HCT116 (cell line): ENCODE measurements around the gene SEC61A2. TPM values are rescaled to one million over a fixed set of nuclear protein-coding genes. Genes with fewer than 3 reads are reported as not detected.

Source experiments
- ATAC-seq: fragments of 200-7000 bp; cut with Tn5 transposase; 2 replicates; pipeline ENCODE4 v1.9.1; 2020; ENCODE audit warnings: mild to moderate bottlenecking, moderate library complexity
- BruUV-seq: library from RNA; stranded (reverse); fragments of 400-500 nt; replicated peaks from 2 replicates; lab custom pipeline; 2021; lab: Mats Ljungman, UMichigan
- CTCF ChIA-PET: fragments of 300-600 bp; sonication (Branson Sonifier 250); formaldehyde crosslinking; loops from one replicate; lab custom pipeline; 2021; ENCODE audit warnings: antibody characterized with exemption; lab: Charles Lee
- POLR2A ChIA-PET: fragments of 300-600, 350-600 bp; sonication (Branson Sonifier 250); formaldehyde crosslinking; loops from one replicate; lab custom pipeline; 2021; ENCODE audit warnings: antibody characterized with exemption; lab: Charles Lee
- RAD21 ChIA-PET, 2 experiments: fragments of 300-600 bp; sonication (Branson Sonifier 250); formaldehyde crosslinking; loops; one replicate each; lab custom pipeline; 2023; ENCODE audit warnings: low total read pairs in 2 of 2; ENCODE audit not compliant: uncharacterized antibody in 2 of 2, unreplicated experiment in 2 of 2, low non-redundant PET in 1 of 2; lab: Charles Lee
- DNase-seq: peaks from one replicate; pipeline ENCODE4 v3.0.0-alpha.2; 2010; ENCODE audit warnings: low read depth, low spot score
- H2AFZ ChIP-seq: fragments of 200-600 bp; shearing (Covaris generic), sonication (generic); 2 replicates; pipeline ENCODE4 v1.6.1; 2017; ENCODE audit warnings: low read depth, mixed run types, mixed read lengths, antibody characterized with exemption, low read length; ENCODE audit not compliant: poor library complexity, severe bottlenecking
- H3K27ac ChIP-seq: 2 replicates; pipeline ENCODE4 v1.5.1; 2012; ENCODE audit warnings: low read depth, low read length
- H3K27me3 ChIP-seq: fragments of 200-600 bp; sonication (generic); 2 replicates; pipeline ENCODE4 v1.6.1; 2016; ENCODE audit warnings: mixed run types, low read length, mixed read lengths; ENCODE audit not compliant: insufficient read depth
- H3K36me3 ChIP-seq, 2 experiments: fragments of 200-500 bp in 1 of 2; fragments of 200-600 bp in 1 of 2; sonication (Bioruptor generic) in 1 of 2; sonication (generic) in 1 of 2; 2 replicates each; pipeline versions ENCODE4 v1.5.1 to v1.6.1; 2014 to 2016; ENCODE audit warnings: low read length in 2 of 2, inconsistent platforms in 1 of 2, mixed read lengths in 1 of 2, mixed run types in 1 of 2; ENCODE audit not compliant: insufficient read depth in 2 of 2, control insufficient read depth in 1 of 2
- H3K4me1 ChIP-seq, 2 experiments: fragments of 200-600 bp in 1 of 2; sonication (generic) in 1 of 2; 2 replicates each; pipeline versions ENCODE4 v1.5.1 to v1.6.1; 2012 to 2017; ENCODE audit warnings: low read length in 2 of 2, inconsistent platforms in 1 of 2, mild to moderate bottlenecking in 1 of 2, mixed read lengths in 1 of 2, mixed run types in 1 of 2, moderate library complexity in 1 of 2; ENCODE audit not compliant: insufficient read depth in 2 of 2, control insufficient read depth in 1 of 2
- H3K4me2 ChIP-seq: fragments of 200-600 bp; sonication (generic); 2 replicates; pipeline ENCODE4 v1.6.1; 2017; ENCODE audit warnings: mixed run types, low read length, mixed read lengths
- H3K4me3 ChIP-seq, 2 experiments: fragments of 200-600 bp in 1 of 2; sonication (generic) in 1 of 2; replicated peaks in 1 of 2; 2 replicates each; pipeline ENCODE4 v1.5.1; 2011 to 2016; ENCODE audit warnings: low read length in 2 of 2, control low read depth in 1 of 2, low read depth in 1 of 2, mild to moderate bottlenecking in 1 of 2, mixed read lengths in 1 of 2, mixed run types in 1 of 2
- H3K79me2 ChIP-seq: fragments of 200-600 bp; sonication (generic); 2 replicates; pipeline ENCODE4 v1.6.1; 2017; ENCODE audit warnings: mild to moderate bottlenecking, mixed run types, low read length, moderate library complexity, mixed read lengths; ENCODE audit not compliant: insufficient read depth
- H3K9ac ChIP-seq: fragments of 200-600 bp; sonication (generic); 2 replicates; pipeline ENCODE4 v1.6.1; 2016; ENCODE audit warnings: low read length, mixed read lengths
- H3K9me2 ChIP-seq: fragments of 200-600 bp; sonication (generic), shearing (Covaris generic); 2 replicates; pipeline ENCODE4 v1.6.1; 2017; ENCODE audit warnings: mixed run types, mild to moderate bottlenecking, moderate library complexity; ENCODE audit not compliant: insufficient read depth
- H3K9me3 ChIP-seq, 2 experiments: fragments of 200-500 bp in 1 of 2; fragments of 200-600 bp in 1 of 2; sonication (Bioruptor generic) in 1 of 2; sonication (generic) in 1 of 2; 2 replicates each; pipeline ENCODE4 v1.6.1; 2014 to 2017; ENCODE audit warnings: low read length in 2 of 2, mixed read lengths in 2 of 2, inconsistent platforms in 1 of 2, low read depth in 1 of 2, mild to moderate bottlenecking in 1 of 2, mixed run types in 1 of 2, moderate library complexity in 1 of 2; ENCODE audit not compliant: control insufficient read depth in 1 of 2, insufficient read depth in 1 of 2
- H4K20me1 ChIP-seq: fragments of 200-600 bp; sonication (generic), shearing (Covaris generic); 2 replicates; pipeline ENCODE4 v1.6.1; 2017; ENCODE audit warnings: mixed run types, mild to moderate bottlenecking, moderate library complexity; ENCODE audit not compliant: insufficient read depth
- CBX3 ChIP-seq: IDR thresholded peaks from 2 replicates; pipeline ENCODE4 v1.6.1; 2012; ENCODE audit warnings: low read depth
- CEBPB ChIP-seq: IDR thresholded peaks from 2 replicates; pipeline ENCODE4 v1.6.1; 2012; ENCODE audit warnings: low read depth
- EGR1 ChIP-seq: IDR thresholded peaks from 2 replicates; pipeline ENCODE4 v1.6.1; 2012; ENCODE audit warnings: low read depth
- EZH2 ChIP-seq: fragments of 200-600 bp; sonication (generic); IDR thresholded peaks from 2 replicates; pipeline ENCODE4 v1.6.1; 2017; ENCODE audit warnings: antibody characterized with exemption, mixed run types
- EZH2phosphoT487 ChIP-seq: fragments of 200-600 bp; IDR thresholded peaks from 2 replicates; pipeline ENCODE4 v1.6.1; 2018; ENCODE audit warnings: antibody characterized with exemption, borderline replicate concordance
- FOSL1 ChIP-seq: IDR thresholded peaks from 2 replicates; pipeline ENCODE4 v1.6.1; 2012; ENCODE audit warnings: low read depth
- JUND ChIP-seq: IDR thresholded peaks from 2 replicates; pipeline ENCODE4 v1.6.1; 2012
- POLR2A ChIP-seq: IDR thresholded peaks from 2 replicates; pipeline ENCODE4 v1.7.0; 2011; ENCODE audit warnings: borderline replicate concordance; ENCODE audit not compliant: insufficient read depth, insufficient read length; ENCODE audit errors: extremely low read depth
- POLR2AphosphoS5 ChIP-seq: IDR thresholded peaks from 2 replicates; pipeline ENCODE4 v1.6.1; 2011; ENCODE audit warnings: mild to moderate bottlenecking, low read depth, low read length, moderate library complexity
- RAD21 ChIP-seq: IDR thresholded peaks from 2 replicates; pipeline ENCODE4 v1.6.1; 2012; ENCODE audit warnings: low read depth, mild to moderate bottlenecking
- SIN3A ChIP-seq: IDR thresholded peaks from 2 replicates; pipeline ENCODE4 v1.6.1; 2012; ENCODE audit warnings: low read depth
- SP1 ChIP-seq: IDR thresholded peaks from 2 replicates; pipeline ENCODE4 v1.6.1; 2012; ENCODE audit warnings: low read depth
- SRF ChIP-seq: IDR thresholded peaks from 2 replicates; pipeline ENCODE4 v1.6.1; 2012; ENCODE audit warnings: low read depth
- TCF7L2 ChIP-seq: IDR thresholded peaks from 2 replicates; pipeline ENCODE4 v1.7.0; 2011; ENCODE audit warnings: borderline replicate concordance, inconsistent platforms; ENCODE audit not compliant: insufficient read depth, insufficient read length; ENCODE audit errors: extremely low read depth
- YY1 ChIP-seq: IDR thresholded peaks from 2 replicates; pipeline ENCODE4 v1.6.1; 2011; ENCODE audit warnings: low read length, low read depth, moderate library complexity, mild to moderate bottlenecking; ENCODE audit not compliant: insufficient replicate concordance; ENCODE audit errors: extremely low read depth
- ZNF274 ChIP-seq: fragments of 200-500 bp; sonication (Bioruptor generic); IDR thresholded peaks from 2 replicates; pipeline ENCODE4 v1.6.1; 2014; ENCODE audit warnings: mild to moderate bottlenecking, low read depth, low read length, inconsistent platforms
- intact Hi-C: fragments of 100-400 bp; cut with micrococcal nuclease; formaldehyde crosslinking; loops from 2 replicates; pipeline ENCODE4 v1.10.0; 2022
- total RNA-seq: library from RNA; stranded (reverse); gene quantifications from one replicate; pipeline ENCODE4 v1.2.1, GENCODE V29; 2021; ENCODE audit not compliant: unreplicated experiment
- TF ChIP-seq, protein P1 (sequence below): IDR thresholded peaks from 2 replicates; pipeline ENCODE4 v1.6.1; 2012; ENCODE audit warnings: low read depth
- TF ChIP-seq, protein P2 (sequence below): IDR thresholded peaks from 2 replicates; pipeline ENCODE4 v1.6.1; 2011; ENCODE audit warnings: mild to moderate bottlenecking, low read length, moderate library complexity; ENCODE audit not compliant: insufficient replicate concordance; ENCODE audit errors: extremely low read depth
- TF ChIP-seq, protein P3 (sequence below), 3 experiments: fragments of 200-600 bp in 1 of 3; sonication (generic) in 1 of 3; IDR thresholded peaks in 2 of 3; conservative IDR thresholded peaks in 1 of 3; 2 replicates each; pipeline ENCODE4 v1.5.1; 2012 to 2017; ENCODE audit warnings: low read depth in 2 of 3, low read length in 2 of 3, antibody characterized with exemption in 1 of 3, borderline replicate concordance in 1 of 3, control low read depth in 1 of 3, mild to moderate bottlenecking in 1 of 3, mixed read lengths in 1 of 3, mixed run types in 1 of 3, moderate library complexity in 1 of 3; ENCODE audit not compliant: insufficient read depth in 1 of 3

SEC61A2 gene
- total RNA-seq, 1 experiment from 2014 or later = 10.0 TPM

DNA sequence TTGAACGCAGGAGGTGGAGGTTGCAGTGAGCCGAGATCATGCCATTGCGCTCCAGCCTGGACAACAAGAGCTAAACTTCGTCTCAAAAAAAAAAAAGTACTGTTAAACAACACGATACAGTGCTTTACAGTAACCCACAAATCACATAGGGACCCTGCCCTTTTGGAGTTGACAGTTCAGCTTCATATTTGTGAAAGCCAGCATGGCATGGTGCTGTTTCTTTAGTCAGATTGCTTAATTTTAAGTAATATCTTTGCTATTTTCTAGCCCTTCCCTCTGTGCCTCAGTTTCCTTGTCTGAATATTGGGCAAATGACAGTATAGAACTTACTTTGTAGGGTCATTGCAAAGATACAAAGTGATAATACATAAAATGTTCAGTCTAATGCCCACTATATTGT is 71.4 kb downstream of the SEC61A2 start:
- peaks cover 15% of the 10 kb centered on the region; the same call in 1 of the 2 replicates for H4K20me1 ChIP-seq
- H3K4me3 ChIP-seq = no peak overlapping the region
- peaks cover 18 to 50% of the 10 kb centered on the region in 2 experiments for H3K36me3 ChIP-seq
- H3K27me3 ChIP-seq = no peaks in the 10 kb centered on the region
- H3K79me2 ChIP-seq = peaks cover 100% of the 10 kb centered on the region
- POLR2A ChIA-PET = no interaction called here
- H3K9me3 ChIP-seq = no peaks in the 10 kb centered on the region
- TF ChIP-seq YY1 = no peak
- no peak for TF ChIP-seq SIN3A
- TF ChIP-seq EGR1 = no peak
- no peak for TF ChIP-seq SP1
- TF ChIP-seq SRF = no peak
- no peak for TF ChIP-seq POLR2A
- TF ChIP-seq CBX3 = no peak
- no peak for TF ChIP-seq ZNF274
- TF ChIP-seq, protein P1, sequence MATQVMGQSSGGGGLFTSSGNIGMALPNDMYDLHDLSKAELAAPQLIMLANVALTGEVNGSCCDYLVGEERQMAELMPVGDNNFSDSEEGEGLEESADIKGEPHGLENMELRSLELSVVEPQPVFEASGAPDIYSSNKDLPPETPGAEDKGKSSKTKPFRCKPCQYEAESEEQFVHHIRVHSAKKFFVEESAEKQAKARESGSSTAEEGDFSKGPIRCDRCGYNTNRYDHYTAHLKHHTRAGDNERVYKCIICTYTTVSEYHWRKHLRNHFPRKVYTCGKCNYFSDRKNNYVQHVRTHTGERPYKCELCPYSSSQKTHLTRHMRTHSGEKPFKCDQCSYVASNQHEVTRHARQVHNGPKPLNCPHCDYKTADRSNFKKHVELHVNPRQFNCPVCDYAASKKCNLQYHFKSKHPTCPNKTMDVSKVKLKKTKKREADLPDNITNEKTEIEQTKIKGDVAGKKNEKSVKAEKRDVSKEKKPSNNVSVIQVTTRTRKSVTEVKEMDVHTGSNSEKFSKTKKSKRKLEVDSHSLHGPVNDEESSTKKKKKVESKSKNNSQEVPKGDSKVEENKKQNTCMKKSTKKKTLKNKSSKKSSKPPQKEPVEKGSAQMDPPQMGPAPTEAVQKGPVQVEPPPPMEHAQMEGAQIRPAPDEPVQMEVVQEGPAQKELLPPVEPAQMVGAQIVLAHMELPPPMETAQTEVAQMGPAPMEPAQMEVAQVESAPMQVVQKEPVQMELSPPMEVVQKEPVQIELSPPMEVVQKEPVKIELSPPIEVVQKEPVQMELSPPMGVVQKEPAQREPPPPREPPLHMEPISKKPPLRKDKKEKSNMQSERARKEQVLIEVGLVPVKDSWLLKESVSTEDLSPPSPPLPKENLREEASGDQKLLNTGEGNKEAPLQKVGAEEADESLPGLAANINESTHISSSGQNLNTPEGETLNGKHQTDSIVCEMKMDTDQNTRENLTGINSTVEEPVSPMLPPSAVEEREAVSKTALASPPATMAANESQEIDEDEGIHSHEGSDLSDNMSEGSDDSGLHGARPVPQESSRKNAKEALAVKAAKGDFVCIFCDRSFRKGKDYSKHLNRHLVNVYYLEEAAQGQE = no peak
- TF ChIP-seq POLR2AphosphoS5 = no peak
- no peak for TF ChIP-seq FOSL1
- TF ChIP-seq RAD21 = no peak
- TF ChIP-seq, protein P2, sequence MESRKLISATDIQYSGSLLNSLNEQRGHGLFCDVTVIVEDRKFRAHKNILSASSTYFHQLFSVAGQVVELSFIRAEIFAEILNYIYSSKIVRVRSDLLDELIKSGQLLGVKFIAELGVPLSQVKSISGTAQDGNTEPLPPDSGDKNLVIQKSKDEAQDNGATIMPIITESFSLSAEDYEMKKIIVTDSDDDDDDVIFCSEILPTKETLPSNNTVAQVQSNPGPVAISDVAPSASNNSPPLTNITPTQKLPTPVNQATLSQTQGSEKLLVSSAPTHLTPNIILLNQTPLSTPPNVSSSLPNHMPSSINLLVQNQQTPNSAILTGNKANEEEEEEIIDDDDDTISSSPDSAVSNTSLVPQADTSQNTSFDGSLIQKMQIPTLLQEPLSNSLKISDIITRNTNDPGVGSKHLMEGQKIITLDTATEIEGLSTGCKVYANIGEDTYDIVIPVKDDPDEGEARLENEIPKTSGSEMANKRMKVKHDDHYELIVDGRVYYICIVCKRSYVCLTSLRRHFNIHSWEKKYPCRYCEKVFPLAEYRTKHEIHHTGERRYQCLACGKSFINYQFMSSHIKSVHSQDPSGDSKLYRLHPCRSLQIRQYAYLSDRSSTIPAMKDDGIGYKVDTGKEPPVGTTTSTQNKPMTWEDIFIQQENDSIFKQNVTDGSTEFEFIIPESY = no peak
- TF ChIP-seq, protein P3, sequence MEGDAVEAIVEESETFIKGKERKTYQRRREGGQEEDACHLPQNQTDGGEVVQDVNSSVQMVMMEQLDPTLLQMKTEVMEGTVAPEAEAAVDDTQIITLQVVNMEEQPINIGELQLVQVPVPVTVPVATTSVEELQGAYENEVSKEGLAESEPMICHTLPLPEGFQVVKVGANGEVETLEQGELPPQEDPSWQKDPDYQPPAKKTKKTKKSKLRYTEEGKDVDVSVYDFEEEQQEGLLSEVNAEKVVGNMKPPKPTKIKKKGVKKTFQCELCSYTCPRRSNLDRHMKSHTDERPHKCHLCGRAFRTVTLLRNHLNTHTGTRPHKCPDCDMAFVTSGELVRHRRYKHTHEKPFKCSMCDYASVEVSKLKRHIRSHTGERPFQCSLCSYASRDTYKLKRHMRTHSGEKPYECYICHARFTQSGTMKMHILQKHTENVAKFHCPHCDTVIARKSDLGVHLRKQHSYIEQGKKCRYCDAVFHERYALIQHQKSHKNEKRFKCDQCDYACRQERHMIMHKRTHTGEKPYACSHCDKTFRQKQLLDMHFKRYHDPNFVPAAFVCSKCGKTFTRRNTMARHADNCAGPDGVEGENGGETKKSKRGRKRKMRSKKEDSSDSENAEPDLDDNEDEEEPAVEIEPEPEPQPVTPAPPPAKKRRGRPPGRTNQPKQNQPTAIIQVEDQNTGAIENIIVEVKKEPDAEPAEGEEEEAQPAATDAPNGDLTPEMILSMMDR (IDR thresholded peaks at IDR 0.05 in 2 of 3, conservative IDR thresholded peaks at IDR 0.05 in 1 of 3; ENCODE audit: borderline replicate concordance in 1 of 3, insufficient read depth in 1 of 3, low read depth in 2 of 3, low read length in 2 of 3) = no peak
- TF ChIP-seq EZH2 = no peak
- no peak for TF ChIP-seq EZH2phosphoT487
- no peak for TF ChIP-seq JUND
- TF ChIP-seq CEBPB = no peak
- TF ChIP-seq TCF7L2 = no peak
- DNase-seq (no peak), ATAC-seq (no peak)
- H3K9me2 ChIP-seq = no peaks in the 10 kb centered on the region
- peaks cover 0 to 14% of the 10 kb centered on the region in 2 experiments; a peak in 3 of 4 replicates for H3K4me1 ChIP-seq
- CTCF ChIA-PET = no interaction called here
- H3K27ac ChIP-seq = no peak overlapping the region
- RAD21 ChIA-PET = no interaction called here
- no TSS peak for BruUV-seq
- no peak overlapping the region for H3K4me2 ChIP-seq
- no peak overlapping the region for H3K9ac ChIP-seq
- H2AFZ ChIP-seq = no peak overlapping the region
- intact Hi-C loops = no loop called here
